Endothelial cell (in vitro differentiated cells): ENCODE measurements around the gene HSP90AB1. TPM values are rescaled to one million over a fixed set of nuclear protein-coding genes. Genes with fewer than 3 reads are reported as not detected.
"Not testable (repeated sequence)": the region's sequence is repeated elsewhere in the genome, so short reads cannot be mapped to it uniquely, and the experiment has no call there.

ENCODE experiments used
- DNase-seq: peaks from one replicate; pipeline ENCODE4 v3.0.0; 2021; ENCODE audit warnings: low spot score
- H3K27ac Mint-ChIP-seq: one replicate; pipeline ENCODE4 v1.8.0; 2021; ENCODE audit warnings: mixed read lengths, inconsistent platforms; ENCODE audit not compliant: unreplicated experiment
- H3K27me3 Mint-ChIP-seq: one replicate; pipeline ENCODE4 v1.8.0; 2021; ENCODE audit warnings: mild to moderate bottlenecking, moderate library complexity, mixed read lengths, inconsistent platforms; ENCODE audit not compliant: unreplicated experiment
- H3K36me3 Mint-ChIP-seq: one replicate; pipeline ENCODE4 v1.8.0; 2021; ENCODE audit warnings: mild to moderate bottlenecking, low read depth, mixed read lengths, inconsistent platforms; ENCODE audit not compliant: unreplicated experiment
- H3K4me1 Mint-ChIP-seq: one replicate; pipeline ENCODE4 v1.8.0; 2021; ENCODE audit warnings: mild to moderate bottlenecking, mixed read lengths, inconsistent platforms; ENCODE audit not compliant: unreplicated experiment
- H3K4me3 Mint-ChIP-seq: one replicate; pipeline ENCODE4 v1.8.0; 2021; ENCODE audit warnings: mild to moderate bottlenecking, mixed read lengths, inconsistent platforms; ENCODE audit not compliant: unreplicated experiment
- H3K9me3 Mint-ChIP-seq: one replicate; pipeline ENCODE4 v1.8.0; 2021; ENCODE audit warnings: mixed read lengths, inconsistent platforms; ENCODE audit not compliant: unreplicated experiment
- CTCF ChIP-seq: fragments of 200-600 bp; sonication (generic); IDR thresholded peaks from one replicate; pipeline ENCODE4 v1.5.0; 2021; ENCODE audit warnings: antibody characterized with exemption; ENCODE audit not compliant: unreplicated experiment
- total RNA-seq: library from RNA; stranded (reverse); fragmentation: NEBNext Ultra II Directional; extraction: Animal tissue kit (Norgen Biotek cat#: 25700); gene quantifications from one replicate; pipeline ENCODE4 v1.2.1, GENCODE V29; 2021; ENCODE audit not compliant: unreplicated experiment

The HSP90AB1 gene
- total RNA-seq, 1 donor from 2014 or later = 962 TPM

- H3K36me3 Mint-ChIP-seq = peaks cover 41% of the 10 kb centered on the region
- peaks cover 3% of the 10 kb centered on the region for H3K27me3 Mint-ChIP-seq
- no peaks in the 10 kb centered on the region for H3K9me3 Mint-ChIP-seq
- H3K27ac Mint-ChIP-seq = no peak overlapping the region
- no peak overlapping the region for H3K4me3 Mint-ChIP-seq
- DNase-seq = no peak
- no peak for TF ChIP-seq CTCF
- H3K4me1 Mint-ChIP-seq = peaks cover 36% of the 10 kb centered on the region
These were observed 18.9 kb upstream of the HSP90AB1 start for GRCh38 chr6:44228031-44228430.

- Mint-ChIP-seq H3K4me1 (peaks cover 39% of the 10 kb centered on the region), H3K27ac (no peak overlapping the region), H3K4me3 (no peak overlapping the region), H3K36me3 (peaks cover 43% of the 10 kb centered on the region), H3K9me3 (no peaks in the 10 kb centered on the region), H3K27me3 (peaks cover 4% of the 10 kb centered on the region)
- no peak for TF ChIP-seq CTCF
- no peak for DNase-seq
These were observed 18.5 kb upstream of the HSP90AB1 start for GRCh38 chr6:44228433-44228832.

GRCh38 chr6:44228836-44229235 lies 18.1 kb upstream of the HSP90AB1 start:
- Mint-ChIP-seq H3K4me1 (peaks cover 43% of the 10 kb centered on the region), H3K4me3 (no peak overlapping the region), H3K27ac (no peak overlapping the region), H3K9me3 (no peaks in the 10 kb centered on the region), H3K27me3 (peaks cover 8% of the 10 kb centered on the region), H3K36me3 (peaks cover 47% of the 10 kb centered on the region)
- TF ChIP-seq CTCF = no peak
- no peak for DNase-seq

GRCh38 chr6:44229376-44230033 lies 17.4 kb upstream of the HSP90AB1 start:
- no peak overlapping the region for H3K4me3 Mint-ChIP-seq
- no peak for DNase-seq
- no peak overlapping the region for H3K27ac Mint-ChIP-seq
- peaks cover 8% of the 10 kb centered on the region for H3K27me3 Mint-ChIP-seq
- H3K4me1 Mint-ChIP-seq = peaks cover 42% of the 10 kb centered on the region
- H3K36me3 Mint-ChIP-seq = peaks cover 47% of the 10 kb centered on the region
- TF ChIP-seq CTCF = no peak
- no peaks in the 10 kb centered on the region for H3K9me3 Mint-ChIP-seq

GRCh38 chr6:44230034-44230675 lies 16.7 kb upstream of the HSP90AB1 start:
- TF ChIP-seq CTCF = no peak
- peaks cover 43% of the 10 kb centered on the region for H3K4me1 Mint-ChIP-seq
- peaks cover 8% of the 10 kb centered on the region for H3K27me3 Mint-ChIP-seq
- no peak overlapping the region for H3K4me3 Mint-ChIP-seq
- no peaks in the 10 kb centered on the region for H3K9me3 Mint-ChIP-seq
- no peak for DNase-seq
- H3K36me3 Mint-ChIP-seq = peaks cover 51% of the 10 kb centered on the region
- no peak overlapping the region for H3K27ac Mint-ChIP-seq

- not testable (repeated sequence) for H3K27ac Mint-ChIP-seq, H3K4me3 Mint-ChIP-seq, H3K9me3 Mint-ChIP-seq, DNase-seq
- H3K27me3 Mint-ChIP-seq = peaks cover 12% of the 10 kb centered on the region
- peaks cover 39% of the 10 kb centered on the region for H3K4me1 Mint-ChIP-seq
- H3K36me3 Mint-ChIP-seq = peaks cover 59% of the 10 kb centered on the region
These were observed 15.5 kb upstream of the HSP90AB1 start for GRCh38 chr6:44231426-44231825.
